H9 (cell line): ENCODE measurements around the gene MYL10. TPM values are rescaled to one million over a fixed set of nuclear protein-coding genes. Genes with fewer than 3 reads are reported as not detected.

ENCODE experiments used
- DNase-seq: peaks from one replicate; pipeline ENCODE4 v3.0.0-alpha.2; 2017
- H2AFZ ChIP-seq: one replicate; pipeline ENCODE4 v1.6.1; 2013; ENCODE audit warnings: mild to moderate bottlenecking, low read length, control low read depth, moderate library complexity
- H2AK5ac ChIP-seq: 2 replicates; pipeline ENCODE4 v1.6.1; 2013; ENCODE audit warnings: low read length, control low read depth, mixed read lengths; ENCODE audit not compliant: insufficient read length
- H2BK120ac ChIP-seq: one replicate; pipeline ENCODE4 v1.6.1; 2013; ENCODE audit warnings: low read depth, mild to moderate bottlenecking, low read length, control low read depth, inconsistent platforms; ENCODE audit not compliant: poor library complexity, severe bottlenecking
- H2BK12ac ChIP-seq: 2 replicates; pipeline ENCODE4 v1.6.1; 2013; ENCODE audit warnings: low read length, control low read depth, mixed read lengths, low read depth; ENCODE audit not compliant: insufficient read length
- H2BK15ac ChIP-seq: 2 replicates; pipeline ENCODE4 v1.6.1; 2013; ENCODE audit warnings: low read depth, low read length, control low read depth
- H2BK20ac ChIP-seq: one replicate; pipeline ENCODE4 v1.6.1; 2013; ENCODE audit warnings: low read depth, mild to moderate bottlenecking, low read length, control low read depth, inconsistent platforms; ENCODE audit not compliant: poor library complexity, severe bottlenecking
- H2BK5ac ChIP-seq: 2 replicates; pipeline ENCODE4 v1.6.1; 2013; ENCODE audit warnings: low read length, control low read depth, mixed read lengths; ENCODE audit not compliant: insufficient read length
- H3K14ac ChIP-seq: 2 replicates; pipeline ENCODE4 v1.6.1; 2013; ENCODE audit warnings: low read length, control low read depth; ENCODE audit not compliant: insufficient read depth
- H3K18ac ChIP-seq: 2 replicates; pipeline ENCODE4 v1.6.1; 2013; ENCODE audit warnings: low read depth, mild to moderate bottlenecking, mixed read lengths, low read length, control low read depth; ENCODE audit not compliant: insufficient read length
- H3K23ac ChIP-seq: 2 replicates; pipeline ENCODE4 v1.6.1; 2013; ENCODE audit warnings: low read length, control low read depth, mixed read lengths, low read depth; ENCODE audit not compliant: insufficient read length
- H3K23me2 ChIP-seq: 2 replicates; pipeline ENCODE4 v1.6.1; 2013; ENCODE audit warnings: low read depth, mild to moderate bottlenecking, mixed read lengths, low read length, control low read depth; ENCODE audit not compliant: insufficient read length, poor library complexity, severe bottlenecking
- H3K27ac ChIP-seq: 2 replicates; pipeline ENCODE4 v1.5.1; 2013; ENCODE audit warnings: low read length, control low read depth, mixed read lengths, low read depth; ENCODE audit not compliant: insufficient read length
- H3K27me3 ChIP-seq: 2 replicates; pipeline ENCODE4 v1.6.1; 2013; ENCODE audit warnings: low read length, control low read depth, inconsistent platforms; ENCODE audit not compliant: insufficient read depth
- H3K4ac ChIP-seq: 2 replicates; pipeline ENCODE4 v1.6.1; 2013; ENCODE audit warnings: low read depth, mild to moderate bottlenecking, control low read depth, inconsistent platforms, low read length, moderate library complexity
- H3K4me1 ChIP-seq: 2 replicates; pipeline ENCODE4 v1.6.1; 2013; ENCODE audit warnings: low read length, control low read depth, inconsistent platforms; ENCODE audit not compliant: insufficient read depth
- H3K4me2 ChIP-seq: 2 replicates; pipeline ENCODE4 v1.6.1; 2013; ENCODE audit warnings: low read length, control low read depth, mixed read lengths; ENCODE audit not compliant: insufficient read length, insufficient read depth
- H3K56ac ChIP-seq: 2 replicates; pipeline ENCODE4 v1.6.1; 2013; ENCODE audit warnings: low read depth, mild to moderate bottlenecking, mixed read lengths, low read length, control low read depth; ENCODE audit not compliant: insufficient read length
- H3K79me1 ChIP-seq: 2 replicates; pipeline ENCODE4 v1.6.1; 2013; ENCODE audit warnings: low read depth, mild to moderate bottlenecking, moderate library complexity, low read length, control low read depth, inconsistent platforms; ENCODE audit not compliant: insufficient read depth, poor library complexity, severe bottlenecking
- H3K79me2 ChIP-seq: 2 replicates; pipeline ENCODE4 v1.6.1; 2013; ENCODE audit warnings: low read length, control low read depth, inconsistent platforms; ENCODE audit not compliant: insufficient read depth
- H3K9ac ChIP-seq: 2 replicates; pipeline ENCODE4 v1.6.1; 2013; ENCODE audit warnings: low read length, control low read depth, mixed read lengths; ENCODE audit not compliant: insufficient read length; ENCODE audit errors: extremely low read depth
- H3K9me3 ChIP-seq: one replicate; pipeline ENCODE4 v1.6.1; 2013; ENCODE audit warnings: low read depth, low read length, inconsistent platforms; ENCODE audit not compliant: control insufficient read depth
- H3T11ph ChIP-seq: one replicate; pipeline ENCODE4 v1.6.1; 2013; ENCODE audit warnings: mild to moderate bottlenecking, low read length, control low read depth, inconsistent platforms
- H4K20me1 ChIP-seq: one replicate; pipeline ENCODE4 v1.6.1; 2013; ENCODE audit not compliant: control insufficient read depth, insufficient read length, insufficient read depth
- H4K5ac ChIP-seq: 2 replicates; pipeline ENCODE4 v1.6.1; 2013; ENCODE audit warnings: low read depth, mild to moderate bottlenecking, mixed read lengths, low read length, control low read depth; ENCODE audit not compliant: insufficient read length
- H4K8ac ChIP-seq: replicated peaks from 2 replicates; pipeline ENCODE4 v1.6.1; 2013; ENCODE audit warnings: low read length, control low read depth, mixed read lengths, low read depth; ENCODE audit not compliant: insufficient read length
- H4K91ac ChIP-seq: 2 replicates; pipeline ENCODE4 v1.6.1; 2013; ENCODE audit warnings: low read depth, mild to moderate bottlenecking, moderate library complexity, mixed read lengths, low read length, control low read depth; ENCODE audit not compliant: insufficient read length
- H3K27ac Mint-ChIP-seq, 3 experiments: 2 replicates in 2 of 3; 3 replicates in 1 of 3; pipeline ENCODE4 v1.8.0; 2020 to 2021; ENCODE audit warnings: mixed read lengths in 3 of 3, mild to moderate bottlenecking in 1 of 3, moderate library complexity in 1 of 3
- H3K27me3 Mint-ChIP-seq: 2 replicates; pipeline ENCODE4 v1.8.0; 2021; ENCODE audit warnings: low read depth, mild to moderate bottlenecking, moderate library complexity, mixed read lengths
- H3K36me3 Mint-ChIP-seq, 3 experiments: 2 replicates in 2 of 3; 3 replicates in 1 of 3; pipeline ENCODE4 v1.8.0; 2020 to 2021; ENCODE audit warnings: low read depth in 3 of 3, mixed read lengths in 3 of 3; ENCODE audit not compliant: insufficient read depth in 1 of 3
- H3K4me1 Mint-ChIP-seq, 2 experiments: 2 replicates each; pipeline ENCODE4 v1.8.0; 2020; ENCODE audit warnings: mixed read lengths in 2 of 2
- H3K4me3 Mint-ChIP-seq, 2 experiments: 2 replicates in 1 of 2; 3 replicates in 1 of 2; pipeline ENCODE4 v1.8.0; 2020 to 2021; ENCODE audit warnings: mild to moderate bottlenecking in 2 of 2, mixed read lengths in 2 of 2, moderate library complexity in 1 of 2
- H3K9me3 Mint-ChIP-seq, 2 experiments: 2 replicates in 1 of 2; 3 replicates in 1 of 2; pipeline ENCODE4 v1.8.0; 2020; ENCODE audit warnings: mild to moderate bottlenecking in 2 of 2, mixed read lengths in 2 of 2, moderate library complexity in 1 of 2
- WGBS: extraction: QIAGEN DNeasy Blood & Tissue Kit; methylation state at CpG from one replicate; pipeline ENCODE4 v1.1.7; 2013; ENCODE audit warnings: missing lambda C conversion rate, low lambda C conversion rate, mixed read lengths; ENCODE audit not compliant: insufficient read length; ENCODE audit errors: extremely low coverage; 5-methylcytosine and 5-hydroxymethylcytosine counted together
- total RNA-seq: library from RNA; stranded (reverse); gene quantifications from 2 replicates; pipeline ENCODE4 v1.2.1, GENCODE V29; 2021
- TF ChIP-seq, protein P1 (sequence below): fragments of 200-600 bp; sonication (generic); conservative IDR thresholded peaks from 3 replicates; pipeline ENCODE4 v1.8.0; 2021; ENCODE audit warnings: antibody characterized with exemption, mild to moderate bottlenecking

MYL10 gene
- total RNA-seq, 1 experiment from 2014 or later: 0.50 TPM

- peaks cover 0 to 5% of the 10 kb centered on the region in 2 experiments; a peak in 1 of 4 replicates for H3K4me1 Mint-ChIP-seq
Measured at GRCh38 chr7:101591504-101591903, 37.6 kb downstream of the MYL10 start.

More at GRCh38 chr7:101591504-101591903, 37.6 kb downstream of the MYL10 start:
- H2AFZ ChIP-seq: no peak overlapping the region
- no peaks in the 10 kb centered on the region for H4K20me1 ChIP-seq
- H3K4me3 Mint-ChIP-seq: no peak overlapping the region
- peaks cover 22% of the 10 kb centered on the region for H3K27me3 Mint-ChIP-seq
- H3K23ac ChIP-seq: no peak overlapping the region
- no peak overlapping the region for H2BK5ac ChIP-seq
- H3K27ac Mint-ChIP-seq: no peak overlapping the region
- WGBS: no CpG with 5 or more reads among the region's 2 CpGs
- no peak overlapping the region for H2BK120ac ChIP-seq
- H3K23me2 ChIP-seq: no peaks in the 10 kb centered on the region
- no peak overlapping the region for H4K91ac ChIP-seq
- no peak overlapping the region for H3K4me2 ChIP-seq
- no peak overlapping the region for H2AK5ac ChIP-seq
- no peak overlapping the region for H3K27ac ChIP-seq
- H3K27me3 ChIP-seq: no peaks in the 10 kb centered on the region
- no peak overlapping the region for H2BK15ac ChIP-seq
- H3K4ac ChIP-seq: no peak overlapping the region
- H3T11ph ChIP-seq: no peak overlapping the region
- H3K36me3 Mint-ChIP-seq: no peaks in the 10 kb centered on the region
- H4K8ac ChIP-seq: no peak overlapping the region
- H3K79me1 ChIP-seq: no peaks in the 10 kb centered on the region
- no peak overlapping the region for H4K5ac ChIP-seq
- H3K14ac ChIP-seq: no peak overlapping the region
- H2BK12ac ChIP-seq: no peak overlapping the region
- H3K4me1 ChIP-seq: no peaks in the 10 kb centered on the region
- TF ChIP-seq, protein P1, sequence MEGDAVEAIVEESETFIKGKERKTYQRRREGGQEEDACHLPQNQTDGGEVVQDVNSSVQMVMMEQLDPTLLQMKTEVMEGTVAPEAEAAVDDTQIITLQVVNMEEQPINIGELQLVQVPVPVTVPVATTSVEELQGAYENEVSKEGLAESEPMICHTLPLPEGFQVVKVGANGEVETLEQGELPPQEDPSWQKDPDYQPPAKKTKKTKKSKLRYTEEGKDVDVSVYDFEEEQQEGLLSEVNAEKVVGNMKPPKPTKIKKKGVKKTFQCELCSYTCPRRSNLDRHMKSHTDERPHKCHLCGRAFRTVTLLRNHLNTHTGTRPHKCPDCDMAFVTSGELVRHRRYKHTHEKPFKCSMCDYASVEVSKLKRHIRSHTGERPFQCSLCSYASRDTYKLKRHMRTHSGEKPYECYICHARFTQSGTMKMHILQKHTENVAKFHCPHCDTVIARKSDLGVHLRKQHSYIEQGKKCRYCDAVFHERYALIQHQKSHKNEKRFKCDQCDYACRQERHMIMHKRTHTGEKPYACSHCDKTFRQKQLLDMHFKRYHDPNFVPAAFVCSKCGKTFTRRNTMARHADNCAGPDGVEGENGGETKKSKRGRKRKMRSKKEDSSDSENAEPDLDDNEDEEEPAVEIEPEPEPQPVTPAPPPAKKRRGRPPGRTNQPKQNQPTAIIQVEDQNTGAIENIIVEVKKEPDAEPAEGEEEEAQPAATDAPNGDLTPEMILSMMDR: no peak
- no peaks in the 10 kb centered on the region for H3K9me3 ChIP-seq
- H3K9ac ChIP-seq: no peak overlapping the region
- H3K18ac ChIP-seq: no peak overlapping the region
- no peak overlapping the region for H2BK20ac ChIP-seq
- no peaks in the 10 kb centered on the region for H3K79me2 ChIP-seq
- no peak overlapping the region for H3K56ac ChIP-seq
- no peak for DNase-seq
- H3K9me3 Mint-ChIP-seq: no peaks in the 10 kb centered on the region
